ENCODE data around the gene TRAPPC2.
"Not testable (repeated sequence)": the region's sequence is repeated elsewhere in the genome, so short reads cannot be mapped to it uniquely, and the experiment has no call there.

Gene TRAPPC2

GRCh38 chrX:13684361-13684760 lies 50.1 kb downstream of the TRAPPC2 start:
- Histone ChIP-seq H3K27me3 (ENCODE audit: control insufficient read depth, low read length) (no peaks in the 10 kb centered on the region), H3K4me3 (ENCODE audit: low read length) (no peak overlapping the region), H3K36me3 (ENCODE audit: control insufficient read depth, low read length) (no peaks in the 10 kb centered on the region; the same call in 1 of the 2 replicates), H3K4me1 (ENCODE audit: control insufficient read depth, low read length) (peaks cover 32% of the 10 kb centered on the region), H3K9me3 (ENCODE audit: control insufficient read depth, insufficient read depth, low read length) (no peaks in the 10 kb centered on the region), H3K9me2 (replicated peaks; ENCODE audit: control insufficient read depth, low read length) (no peaks in the 10 kb centered on the region), H4K20me1 (ENCODE audit: control insufficient read depth, insufficient read depth, low read depth, low read length) (no peaks in the 10 kb centered on the region), H3K4me2 (ENCODE audit: low read length) (no peak overlapping the region), H3K27ac (ENCODE audit: low read depth, low read length) (no peak overlapping the region), H3F3A (ENCODE audit: control insufficient read depth, insufficient read depth) (no peaks in the 10 kb centered on the region), H3K79me2 (ENCODE audit: control insufficient read depth, low read length) (peaks cover 9% of the 10 kb centered on the region)
- TF ChIP-seq EZH2phosphoT487 (IDR thresholded peaks at IDR 0.05; ENCODE audit: borderline replicate concordance, low read length), result no peak
- TF ChIP-seq, protein P1, sequence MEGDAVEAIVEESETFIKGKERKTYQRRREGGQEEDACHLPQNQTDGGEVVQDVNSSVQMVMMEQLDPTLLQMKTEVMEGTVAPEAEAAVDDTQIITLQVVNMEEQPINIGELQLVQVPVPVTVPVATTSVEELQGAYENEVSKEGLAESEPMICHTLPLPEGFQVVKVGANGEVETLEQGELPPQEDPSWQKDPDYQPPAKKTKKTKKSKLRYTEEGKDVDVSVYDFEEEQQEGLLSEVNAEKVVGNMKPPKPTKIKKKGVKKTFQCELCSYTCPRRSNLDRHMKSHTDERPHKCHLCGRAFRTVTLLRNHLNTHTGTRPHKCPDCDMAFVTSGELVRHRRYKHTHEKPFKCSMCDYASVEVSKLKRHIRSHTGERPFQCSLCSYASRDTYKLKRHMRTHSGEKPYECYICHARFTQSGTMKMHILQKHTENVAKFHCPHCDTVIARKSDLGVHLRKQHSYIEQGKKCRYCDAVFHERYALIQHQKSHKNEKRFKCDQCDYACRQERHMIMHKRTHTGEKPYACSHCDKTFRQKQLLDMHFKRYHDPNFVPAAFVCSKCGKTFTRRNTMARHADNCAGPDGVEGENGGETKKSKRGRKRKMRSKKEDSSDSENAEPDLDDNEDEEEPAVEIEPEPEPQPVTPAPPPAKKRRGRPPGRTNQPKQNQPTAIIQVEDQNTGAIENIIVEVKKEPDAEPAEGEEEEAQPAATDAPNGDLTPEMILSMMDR (IDR thresholded peaks at IDR 0.05; ENCODE audit: low read depth, low read length, poor library complexity, severe bottlenecking), result no peak

DNA sequence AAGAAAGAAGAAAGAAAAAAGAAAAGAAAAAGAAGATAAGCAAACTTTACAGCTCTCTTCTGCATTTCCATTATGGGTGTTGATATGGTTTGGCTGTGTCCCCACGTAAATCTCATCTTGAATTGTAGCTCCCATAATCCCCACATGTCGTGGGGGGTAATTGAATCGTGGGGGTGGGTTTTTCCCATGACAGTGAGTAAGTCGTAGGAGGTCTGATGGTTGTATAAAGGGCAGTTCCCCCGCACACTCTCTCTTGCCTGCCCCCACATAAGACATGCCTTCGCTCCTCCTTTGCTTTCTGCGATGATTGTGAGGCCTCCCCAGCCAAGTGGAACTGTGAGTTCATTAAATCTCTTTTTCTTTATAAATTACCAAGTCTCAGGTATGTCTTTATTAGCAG lies 52.8 kb downstream of the TRAPPC2 start:
- Histone ChIP-seq H3K4me2 (ENCODE audit: low read length) (no peak overlapping the region), H3K27ac (ENCODE audit: low read depth, low read length) (no peak overlapping the region), H4K20me1 (ENCODE audit: control insufficient read depth, insufficient read depth, low read depth, low read length) (no peaks in the 10 kb centered on the region), H3K4me3 (ENCODE audit: low read length) (no peak overlapping the region), H3K9me3 (ENCODE audit: control insufficient read depth, insufficient read depth, low read length) (no peaks in the 10 kb centered on the region), H3F3A (ENCODE audit: control insufficient read depth, insufficient read depth) (no peaks in the 10 kb centered on the region), H3K36me3 (ENCODE audit: control insufficient read depth, low read length) (no peaks in the 10 kb centered on the region), H3K79me2 (ENCODE audit: control insufficient read depth, low read length) (no peaks in the 10 kb centered on the region), H3K9me2 (replicated peaks; ENCODE audit: control insufficient read depth, low read length) (no peaks in the 10 kb centered on the region), H3K27me3 (ENCODE audit: control insufficient read depth, low read length) (no peaks in the 10 kb centered on the region), H3K4me1 (ENCODE audit: control insufficient read depth, low read length) (peaks cover 24% of the 10 kb centered on the region)
- no peak for TF ChIP-seq EZH2phosphoT487 (IDR thresholded peaks at IDR 0.05; ENCODE audit: borderline replicate concordance, low read length)
- TF ChIP-seq, protein P1 (IDR thresholded peaks at IDR 0.05; ENCODE audit: low read depth, low read length, poor library complexity, severe bottlenecking), result no peak

DNA sequence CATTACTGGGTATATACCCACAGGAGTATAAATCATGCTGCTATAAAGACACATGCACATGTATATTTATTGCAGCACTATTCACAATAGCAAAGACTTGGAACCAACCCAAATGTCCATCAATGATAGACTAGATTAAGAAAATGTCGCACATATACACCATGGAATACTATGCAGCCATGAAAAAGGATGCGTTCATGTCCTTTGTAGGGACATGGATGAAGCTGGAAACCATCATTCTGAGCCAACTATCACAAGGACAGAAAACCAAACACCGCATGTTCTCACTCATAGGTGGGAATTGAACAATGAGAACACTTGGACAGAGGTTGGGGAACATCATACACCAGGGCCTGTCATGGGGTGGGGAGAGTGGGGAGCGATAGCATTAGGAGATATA lies 54.7 kb downstream of the TRAPPC2 start:
- not testable (repeated sequence) for H3K36me3 ChIP-seq (ENCODE audit: control insufficient read depth, low read length); H3K4me2 ChIP-seq (ENCODE audit: low read length); H3F3A ChIP-seq (ENCODE audit: control insufficient read depth, insufficient read depth); H3K79me2 ChIP-seq (ENCODE audit: control insufficient read depth, low read length); H3K9me2 ChIP-seq (replicated peaks; ENCODE audit: control insufficient read depth, low read length); H3K4me3 ChIP-seq (ENCODE audit: low read length); H3K9me3 ChIP-seq (ENCODE audit: control insufficient read depth, insufficient read depth, low read length); H3K27ac ChIP-seq (ENCODE audit: low read depth, low read length); H3K27me3 ChIP-seq (ENCODE audit: control insufficient read depth, low read length); H4K20me1 ChIP-seq (ENCODE audit: control insufficient read depth, insufficient read depth, low read depth, low read length)
- peaks cover 26% of the 10 kb centered on the region for H3K4me1 ChIP-seq (ENCODE audit: control insufficient read depth, low read length)

DNA sequence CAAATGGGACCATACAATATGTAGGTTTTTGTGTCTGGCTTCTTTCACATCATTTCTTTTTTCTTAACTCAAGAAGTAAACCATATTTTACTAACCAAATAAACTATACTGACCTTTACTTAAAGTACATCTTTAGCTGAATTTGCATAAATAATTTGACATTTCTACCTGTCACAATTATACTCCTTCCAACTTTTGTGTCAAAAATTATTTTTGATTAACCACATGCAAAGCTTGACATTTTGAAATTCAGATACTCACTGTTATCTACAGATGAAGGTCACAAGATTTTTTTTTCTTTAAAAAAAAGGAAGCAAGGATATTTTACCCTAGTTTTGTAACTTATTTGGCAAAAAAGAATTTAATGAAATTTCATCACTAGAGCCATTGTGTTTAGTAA lies 57.5 kb downstream of the TRAPPC2 start:
- H3F3A ChIP-seq (ENCODE audit: control insufficient read depth, insufficient read depth), result no peaks in the 10 kb centered on the region
- no peaks in the 10 kb centered on the region for H3K79me2 ChIP-seq (ENCODE audit: control insufficient read depth, low read length)
- H3K4me1 ChIP-seq (ENCODE audit: control insufficient read depth, low read length), result peaks cover 39% of the 10 kb centered on the region
- peak overlapping the region; percentile 18; the same call in 1 of the 2 replicates for H3K27ac ChIP-seq (ENCODE audit: low read depth, low read length)
- H3K4me2 ChIP-seq (ENCODE audit: low read length), result peak overlapping the region; percentile 45
- H3K36me3 ChIP-seq (ENCODE audit: control insufficient read depth, low read length), result no peaks in the 10 kb centered on the region
- H3K4me3 ChIP-seq (ENCODE audit: low read length), result peak overlapping the region; percentile 17; the same call in 1 of the 2 replicates
- TF ChIP-seq, protein P1 (IDR thresholded peaks at IDR 0.05; ENCODE audit: low read depth, low read length, poor library complexity, severe bottlenecking), result no peak
- no peak for TF ChIP-seq EZH2phosphoT487 (IDR thresholded peaks at IDR 0.05; ENCODE audit: borderline replicate concordance, low read length)
- no peaks in the 10 kb centered on the region for H4K20me1 ChIP-seq (ENCODE audit: control insufficient read depth, insufficient read depth, low read depth, low read length)
- no peaks in the 10 kb centered on the region for H3K9me2 ChIP-seq (replicated peaks; ENCODE audit: control insufficient read depth, low read length)
- H3K27me3 ChIP-seq (ENCODE audit: control insufficient read depth, low read length), result no peaks in the 10 kb centered on the region
- H3K9me3 ChIP-seq (ENCODE audit: control insufficient read depth, insufficient read depth, low read length), result no peaks in the 10 kb centered on the region

Measured in DOHH2 (cell line).